HG02610 (cell line): ENCODE results near the gene TTC39C.

ENCODE experiments used
- ATAC-seq: cut with Tn5 transposase; IDR thresholded peaks from one replicate; pipeline ENCODE4 v1.9.1; 2021; ENCODE audit warnings: mild to moderate bottlenecking, moderate library complexity; ENCODE audit not compliant: unreplicated experiment

TTC39C gene

DNA sequence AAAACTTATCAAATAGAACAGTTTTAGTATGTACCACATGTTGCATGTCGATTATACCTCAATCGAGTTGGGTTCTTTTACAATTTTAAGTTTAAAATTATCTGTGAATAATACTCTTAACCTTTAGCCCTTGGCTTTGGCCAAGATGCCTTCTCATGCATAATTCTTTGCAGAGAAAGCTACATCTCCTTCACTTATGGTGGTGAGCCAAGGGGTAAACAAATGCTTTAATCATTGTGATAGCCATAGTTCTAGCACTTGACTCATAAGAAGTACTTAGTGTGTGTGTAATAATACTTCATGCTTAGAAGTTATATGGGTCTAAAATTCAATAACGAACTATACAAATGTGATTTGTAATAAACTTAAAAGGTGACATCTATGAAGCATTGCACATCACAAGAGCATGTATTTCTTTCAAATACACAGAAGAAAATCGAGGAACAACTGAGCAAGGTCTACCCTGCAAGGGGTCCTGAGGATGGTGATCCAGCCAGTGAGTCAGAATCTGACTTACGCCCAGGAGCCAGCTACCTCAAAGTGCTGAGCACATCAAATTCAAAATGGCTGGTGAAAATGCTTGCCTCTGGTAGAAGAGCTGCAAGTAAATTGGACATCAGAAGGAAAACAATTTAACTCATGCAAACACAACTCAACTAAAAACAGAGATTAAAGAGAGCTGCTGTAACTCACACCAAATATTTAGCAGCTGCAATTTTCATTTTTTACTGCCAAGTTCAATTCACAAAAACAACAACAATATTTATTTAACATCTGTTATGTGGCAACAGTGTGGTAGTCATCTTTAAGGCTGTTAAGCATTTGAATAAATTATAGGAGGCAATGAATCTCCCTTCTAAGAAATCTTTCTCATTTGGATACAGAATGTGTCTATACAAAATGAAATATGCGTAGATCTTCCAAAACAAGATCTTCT lies 23.8 kb upstream of the TTC39C start:
- ATAC-seq: no peak

DNA sequence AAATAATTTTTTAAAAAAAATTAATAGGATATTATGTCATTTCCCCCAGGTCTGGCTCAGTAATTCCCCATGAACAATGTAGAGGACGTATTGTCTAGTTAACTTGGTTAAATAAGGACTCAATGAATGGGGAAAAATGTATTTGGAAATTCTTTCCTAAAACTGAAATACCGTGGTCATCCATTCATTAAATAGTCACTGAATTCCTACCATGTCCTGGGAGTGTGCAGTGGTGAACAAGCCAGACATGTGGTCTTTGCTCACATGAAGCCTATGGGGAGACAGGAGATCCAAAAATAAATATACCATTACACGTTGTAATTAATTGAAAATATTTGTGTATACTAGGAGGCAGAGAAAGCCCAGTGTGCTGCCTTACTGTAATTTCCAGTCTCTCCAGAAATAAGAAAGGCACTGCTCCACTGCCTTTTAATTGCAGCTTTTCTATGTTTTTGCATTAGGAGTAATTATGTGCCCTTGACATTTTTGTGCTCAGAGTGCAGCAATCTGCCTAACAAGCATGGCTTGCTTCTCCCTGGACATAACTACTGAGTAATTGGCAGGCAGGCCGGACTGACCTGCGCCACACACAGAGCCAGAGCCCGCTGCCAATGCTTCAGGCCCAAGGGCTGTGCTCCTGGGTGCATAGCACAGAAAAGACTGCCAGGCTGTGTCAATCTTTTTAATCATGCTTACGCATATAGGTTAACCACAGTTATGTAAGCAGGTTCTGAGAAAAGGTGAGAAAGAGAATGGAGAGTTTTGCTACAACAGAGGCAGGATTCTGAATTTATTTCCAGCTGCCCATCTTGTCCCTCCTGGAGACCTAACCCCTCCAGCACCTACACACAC lies 22.2 kb upstream of the TTC39C start:
- no peak for ATAC-seq

DNA sequence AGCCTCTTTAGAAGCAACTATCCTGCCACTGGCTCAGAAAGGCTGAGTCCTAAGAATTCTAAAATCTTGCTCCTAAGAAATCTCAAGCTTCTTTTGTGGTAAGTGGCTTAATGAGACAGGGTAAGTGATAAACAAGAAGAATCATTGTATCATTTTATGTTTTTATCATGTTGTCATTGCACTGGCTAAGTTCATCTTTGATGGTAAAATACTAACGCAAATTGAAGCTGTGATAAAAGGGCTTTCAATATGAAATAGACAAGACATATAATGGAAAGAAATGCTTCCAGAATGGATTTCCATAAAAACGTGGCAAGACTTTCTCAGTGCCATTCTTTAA lies 21.6 kb upstream of the TTC39C start:
- no peak for ATAC-seq

DNA sequence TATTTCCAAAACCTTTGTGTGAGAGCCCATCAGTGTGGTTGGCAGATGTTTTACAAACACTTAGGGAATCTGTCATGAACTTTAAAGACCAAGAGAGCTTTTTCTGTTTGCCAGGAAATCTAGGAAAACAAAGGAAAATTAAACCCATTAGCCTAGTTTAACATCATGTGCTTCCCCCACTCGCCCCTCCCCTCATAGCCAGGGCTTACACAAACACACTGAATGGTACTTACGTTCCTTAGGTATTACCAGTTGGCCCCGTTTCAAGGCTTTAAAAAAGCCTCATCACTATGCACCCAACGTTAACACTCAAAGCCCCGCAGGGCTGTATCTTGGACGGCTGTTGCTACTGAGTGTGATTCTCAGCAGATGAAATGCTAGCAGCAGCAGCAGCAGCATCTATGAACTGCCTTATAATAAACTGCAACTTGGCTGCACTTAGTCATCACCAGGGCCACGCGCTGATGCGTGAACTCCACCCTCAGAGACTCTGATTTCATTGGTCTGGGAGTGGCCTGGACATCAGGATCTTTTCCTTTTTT lies 20.1 kb upstream of the TTC39C start:
- ATAC-seq: no peak

DNA sequence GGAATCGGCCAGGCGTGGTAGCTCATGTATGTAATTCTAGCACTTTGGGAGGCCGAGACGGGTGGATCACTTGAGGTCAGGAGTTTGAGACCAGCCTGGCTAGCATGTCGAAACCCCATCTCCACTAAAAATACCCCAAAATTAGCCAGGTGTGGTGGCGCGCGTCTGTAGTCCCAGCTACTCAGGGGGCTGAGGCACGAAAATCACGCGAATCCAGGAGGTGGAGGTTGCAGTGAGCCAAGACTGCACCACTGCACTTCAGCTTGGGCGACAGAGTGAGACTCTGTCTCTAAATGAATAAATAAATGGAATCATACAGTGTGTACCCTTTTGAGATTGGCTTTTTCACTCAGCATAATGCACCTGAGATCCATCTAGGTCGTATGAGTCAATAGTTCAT lies 19.4 kb upstream of the TTC39C start:
- ATAC-seq: peak; percentile 64

DNA sequence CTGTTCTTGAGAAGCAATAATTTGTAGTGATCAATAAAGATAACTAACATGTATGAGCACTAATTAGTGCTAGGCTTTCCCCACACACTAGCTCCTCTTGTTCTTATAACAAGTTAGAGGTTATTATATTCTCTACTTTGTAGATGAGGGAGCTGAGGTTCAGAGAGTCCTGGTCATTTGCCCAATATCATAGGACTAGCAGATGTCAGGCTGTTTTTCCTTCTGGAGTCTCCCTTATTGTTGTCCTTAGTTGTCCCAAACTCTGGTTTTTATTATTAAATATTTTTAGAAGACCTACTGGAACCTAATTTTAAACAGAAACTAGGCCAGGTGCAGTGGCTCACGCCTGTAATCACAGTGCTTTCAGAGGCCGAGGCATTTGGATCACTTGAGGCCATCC lies 16.5 kb upstream of the TTC39C start:
- ATAC-seq: no peak

DNA sequence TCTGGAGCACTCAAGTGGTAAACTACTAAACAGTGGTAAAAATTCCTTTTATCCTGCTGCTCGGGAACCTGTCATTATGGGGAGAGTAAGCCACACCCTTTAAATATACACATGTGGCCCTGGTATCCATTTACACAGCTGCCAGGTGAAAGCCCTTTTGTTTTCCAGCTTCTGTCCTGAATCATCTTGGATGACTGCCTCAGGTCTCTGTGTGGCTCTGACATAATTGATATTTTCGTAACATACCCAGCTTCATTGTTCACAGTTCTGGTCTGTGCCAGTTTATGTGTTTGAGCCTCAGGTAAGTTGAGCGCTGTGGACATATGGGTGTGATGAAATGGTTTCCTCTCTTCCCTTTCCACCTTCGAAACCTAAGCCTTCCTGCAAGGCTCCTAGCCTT lies 15.7 kb upstream of the TTC39C start:
- no peak for ATAC-seq

DNA sequence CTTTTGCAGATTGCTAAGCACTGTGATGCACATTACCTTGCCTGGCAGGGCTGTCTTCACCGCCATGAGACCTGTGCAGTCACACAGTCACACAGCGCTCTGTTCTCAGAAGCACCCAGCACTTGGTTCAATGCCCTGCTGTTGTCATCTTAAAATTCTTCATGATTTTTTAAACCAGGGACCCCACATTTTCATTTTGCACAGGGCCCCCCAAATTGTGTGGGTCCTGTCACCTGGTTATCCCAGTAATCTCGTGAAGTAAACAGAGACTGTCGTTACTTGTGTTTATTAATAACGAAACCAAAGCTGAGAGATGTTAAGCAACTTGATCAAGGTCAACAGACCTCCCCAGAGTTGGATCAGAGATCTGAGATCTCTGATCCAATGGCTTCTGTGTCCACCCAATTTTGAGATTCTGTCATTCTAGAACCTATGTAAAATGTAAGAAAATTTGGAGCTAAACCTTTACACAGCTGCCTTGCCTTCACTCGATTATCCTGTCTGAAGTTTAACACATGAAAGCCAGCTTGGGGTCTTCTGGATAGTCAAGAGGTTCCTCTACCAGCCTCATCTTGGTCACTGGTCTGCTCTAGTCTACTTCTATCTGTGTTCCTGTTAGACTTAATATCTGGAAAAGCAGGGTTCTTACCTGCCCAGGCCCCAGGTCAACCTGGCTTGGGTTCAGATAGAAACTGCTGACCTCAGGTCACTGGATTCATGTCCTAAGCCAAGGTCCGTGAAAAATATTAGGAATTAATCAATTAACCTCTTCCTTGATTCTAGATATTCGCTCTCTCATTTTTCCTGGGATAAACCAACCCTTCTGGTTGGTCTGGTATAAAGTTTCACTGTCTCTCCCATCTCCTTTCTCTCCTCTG lies 13.7 kb upstream of the TTC39C start:
- ATAC-seq: no peak

DNA sequence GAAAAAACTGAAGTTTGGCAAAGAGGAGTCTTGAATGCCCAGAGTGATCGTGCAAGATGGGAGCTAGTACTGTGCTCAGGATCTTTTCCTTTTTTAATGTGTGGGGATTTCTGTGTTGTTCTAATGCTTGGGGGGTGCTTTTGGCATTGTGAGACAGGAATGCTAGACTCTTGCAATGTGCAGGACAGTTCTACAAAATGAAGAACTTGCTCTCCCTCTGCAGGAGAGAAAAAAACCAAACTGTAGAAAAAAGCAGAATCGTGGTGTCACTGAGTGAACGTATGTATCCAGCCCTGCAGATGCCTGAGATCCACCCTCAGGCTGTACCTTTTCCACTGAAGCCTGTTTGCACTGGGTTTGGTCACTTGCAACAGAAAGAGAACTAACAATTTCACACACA lies 12.1 kb upstream of the TTC39C start:
- no peak for ATAC-seq

DNA sequence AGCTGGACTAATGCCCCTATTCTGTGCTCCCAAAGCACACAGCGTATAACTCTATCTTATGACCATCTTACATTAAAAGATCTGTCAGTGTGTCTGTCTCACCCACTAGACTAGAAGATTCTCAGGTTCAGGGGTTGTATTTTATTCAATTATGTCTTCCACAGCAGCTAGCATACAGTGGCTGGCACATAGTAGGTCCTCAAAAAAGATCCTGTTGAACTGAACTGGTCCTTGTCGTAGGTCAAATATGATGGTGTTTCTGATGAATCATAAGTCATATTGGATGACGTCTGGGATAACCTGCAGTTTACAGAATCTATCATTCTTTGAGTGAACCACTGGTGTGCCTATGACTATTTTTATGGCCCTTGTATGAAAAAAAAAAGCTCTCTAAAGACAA lies 11.3 kb upstream of the TTC39C start:
- no peak for ATAC-seq

DNA sequence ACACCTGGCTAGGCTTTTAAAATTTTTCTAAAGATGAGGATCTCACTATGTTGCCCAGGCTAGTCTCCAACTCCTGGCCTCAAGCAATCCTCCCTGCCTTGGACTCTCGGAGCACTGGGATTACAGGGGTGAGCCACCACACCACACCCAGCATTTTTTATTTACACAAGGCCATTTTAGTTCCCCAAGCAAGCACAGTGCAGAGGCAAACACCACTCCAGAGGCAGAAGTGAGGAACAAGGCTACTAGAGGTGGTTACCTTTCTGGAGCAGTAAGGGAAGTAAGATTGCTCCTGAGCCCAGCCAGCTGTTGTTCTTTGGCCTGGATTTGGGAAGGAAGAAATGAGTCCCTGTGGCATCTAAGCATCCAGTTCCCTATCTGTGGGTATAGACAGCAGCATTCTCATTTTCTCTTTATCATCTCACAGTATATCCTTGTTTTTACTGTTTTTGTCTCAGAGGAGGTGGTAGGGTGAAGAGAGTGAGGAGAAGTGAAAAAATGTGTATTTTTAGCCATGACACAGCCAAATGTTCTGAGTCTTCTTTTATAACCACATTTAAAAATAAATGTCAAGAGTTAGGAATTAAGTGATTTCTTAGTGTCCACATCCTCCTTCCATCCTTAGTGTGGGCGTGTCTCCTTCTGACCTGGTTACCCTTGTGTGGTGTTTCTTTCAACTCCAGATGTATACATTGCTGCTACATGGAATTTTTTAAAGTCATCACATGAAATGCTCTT lies 10.5 kb upstream of the TTC39C start:
- no peak for ATAC-seq

DNA sequence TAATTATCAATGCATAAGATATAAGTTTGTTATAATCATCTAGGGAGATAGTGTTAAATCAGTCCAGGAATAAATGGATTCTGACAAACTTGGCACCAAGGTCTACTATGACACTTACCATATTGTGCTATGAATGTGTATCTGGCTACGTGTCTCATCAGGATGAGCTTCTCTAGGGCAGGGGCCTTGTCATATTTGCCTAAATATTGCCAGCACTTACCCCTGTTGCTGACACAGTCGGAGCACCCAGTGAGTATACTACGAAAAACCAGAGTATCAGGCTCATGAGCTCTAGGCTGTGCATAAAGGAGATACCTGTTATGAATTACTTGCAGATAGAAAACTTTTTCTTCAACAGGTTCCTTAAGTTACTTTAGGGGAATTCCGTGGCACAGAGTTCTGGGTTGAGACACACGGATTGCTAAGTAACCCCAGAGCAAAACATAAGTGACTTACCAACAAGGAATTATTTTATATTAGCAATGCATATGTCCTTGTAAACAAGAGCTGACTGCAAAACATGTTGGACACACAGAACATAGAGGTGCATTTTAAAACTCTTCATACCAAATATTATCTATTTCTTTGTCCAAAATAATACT lies 7.7 kb upstream of the TTC39C start:
- no peak for ATAC-seq

DNA sequence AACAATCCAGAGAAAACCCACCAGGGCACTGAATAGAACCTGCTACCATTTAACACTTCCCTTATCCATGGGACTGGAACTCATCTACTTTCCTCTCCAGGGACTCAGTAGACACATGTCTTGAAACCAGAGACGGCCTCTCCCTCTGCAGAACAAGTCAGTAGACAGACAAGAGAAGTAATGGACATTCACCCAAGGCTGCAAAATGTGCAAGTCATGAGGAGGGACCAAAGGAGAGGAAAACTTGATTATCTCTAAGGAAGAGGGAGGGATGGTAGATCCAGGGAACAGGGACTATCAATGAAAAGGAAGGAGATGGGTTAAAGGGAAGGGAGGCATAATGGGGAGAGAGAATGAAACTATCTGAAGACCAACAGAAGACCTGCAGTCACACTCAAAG lies 5.3 kb upstream of the TTC39C start:
- ATAC-seq: no peak

DNA sequence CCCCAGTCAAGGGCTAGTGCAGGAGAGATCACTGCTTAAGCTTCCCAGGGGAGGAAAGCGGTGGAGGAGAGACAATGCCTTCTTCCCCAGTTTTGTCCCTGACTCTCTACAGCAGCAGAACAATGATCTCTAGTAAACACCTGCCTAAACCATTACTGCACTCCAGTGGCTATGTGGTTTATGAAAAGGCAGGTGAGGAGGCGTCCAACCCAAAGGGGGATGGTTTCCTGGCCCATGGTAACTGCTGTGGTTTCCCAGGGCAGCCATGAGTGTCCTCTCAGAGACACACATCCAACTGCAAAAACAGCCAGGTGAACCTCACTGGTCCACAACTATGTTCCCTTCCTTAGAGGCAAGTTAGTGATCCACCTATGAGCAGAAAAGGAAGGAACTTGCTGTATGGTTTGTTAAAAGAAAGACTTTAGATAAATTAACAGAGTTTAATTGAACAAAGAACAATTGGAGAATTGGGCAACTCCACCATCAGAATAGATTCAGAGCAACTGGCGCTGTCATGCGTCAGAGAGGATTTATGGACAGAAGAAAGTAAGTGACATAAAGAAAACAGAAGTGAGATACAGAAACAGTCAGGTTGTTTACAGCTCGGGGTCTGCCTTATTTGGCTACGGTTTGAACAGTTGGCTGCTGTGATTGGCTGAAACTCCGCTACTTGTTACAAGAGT lies 4.8 kb upstream of the TTC39C start:
- ATAC-seq: peak; percentile 46

DNA sequence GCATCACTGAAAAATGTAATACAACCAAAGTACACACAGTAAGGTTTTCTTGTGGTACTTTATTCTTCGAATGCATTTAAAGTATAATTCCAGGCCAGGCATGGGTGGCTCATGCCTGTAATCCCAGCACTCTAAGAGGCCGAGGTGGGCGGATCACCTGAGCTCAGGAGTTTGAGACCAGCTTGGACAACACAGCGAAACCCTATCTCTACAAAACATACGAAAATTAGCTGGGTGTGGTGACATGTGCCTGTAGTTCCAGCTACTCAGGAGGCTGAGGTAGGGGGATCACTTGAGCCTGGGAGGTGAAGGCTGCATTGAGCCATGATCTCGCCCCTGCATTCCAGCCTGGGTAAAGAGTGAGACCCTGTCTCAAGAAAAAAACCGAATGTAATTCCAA lies 3.9 kb upstream of the TTC39C start:
- no peak for ATAC-seq

DNA sequence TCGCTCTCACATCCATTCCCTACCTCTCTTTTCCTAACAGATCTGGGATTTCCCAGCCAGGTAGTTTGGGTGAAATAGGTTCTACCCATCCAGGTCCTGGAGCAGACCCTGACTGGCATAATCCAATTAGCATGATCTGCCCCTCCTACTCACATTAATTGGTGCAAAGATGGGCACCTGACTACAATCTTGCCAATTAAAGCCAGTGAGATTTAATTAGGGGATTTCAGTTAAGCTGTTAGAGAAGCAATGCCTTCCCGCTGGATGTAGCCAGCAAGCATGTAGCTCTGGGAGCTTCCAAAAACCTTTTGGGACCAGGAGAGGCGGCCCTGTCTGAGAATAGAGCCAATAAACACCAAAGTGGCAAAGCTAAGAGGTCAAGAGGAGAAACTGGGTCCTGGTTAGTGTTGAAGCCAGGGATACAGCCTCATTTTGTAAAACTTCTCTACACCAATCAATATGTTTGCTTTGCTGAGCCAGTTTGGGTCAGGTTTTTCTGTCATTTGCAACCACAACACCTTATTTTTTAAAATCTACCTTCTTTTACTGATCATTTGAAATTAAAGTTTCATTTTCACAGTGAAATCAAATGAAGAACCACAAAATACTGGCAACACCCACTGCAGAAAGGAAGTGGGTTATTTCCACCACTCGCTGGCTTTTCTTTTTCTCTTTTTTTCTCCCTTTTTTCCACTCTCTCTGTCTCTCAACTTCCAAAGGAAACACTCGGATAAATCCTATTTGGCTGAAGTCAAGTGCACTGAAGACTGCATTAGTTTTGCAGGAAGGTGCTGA lies 3.2 kb upstream of the TTC39C start:
- no peak for ATAC-seq

DNA sequence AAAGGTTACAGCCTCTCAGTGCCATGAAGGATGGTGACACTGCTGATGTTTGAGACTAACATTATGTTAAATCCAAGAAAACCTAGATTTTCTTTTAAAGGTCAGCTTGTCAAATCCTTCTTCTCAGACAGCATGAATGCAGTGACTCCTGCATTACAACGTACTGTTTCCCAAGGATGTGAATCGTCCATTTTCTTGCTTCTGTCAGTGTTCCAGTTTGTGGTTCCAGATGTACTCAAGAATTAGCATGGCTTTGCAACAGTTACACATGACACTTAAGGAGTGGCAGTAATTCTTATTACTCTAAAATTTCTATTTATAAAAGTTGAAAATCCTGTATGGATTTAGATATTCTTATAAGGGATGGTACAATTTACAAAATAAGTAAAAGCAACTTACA lies 1.5 kb upstream of the TTC39C start:
- ATAC-seq: no peak

DNA sequence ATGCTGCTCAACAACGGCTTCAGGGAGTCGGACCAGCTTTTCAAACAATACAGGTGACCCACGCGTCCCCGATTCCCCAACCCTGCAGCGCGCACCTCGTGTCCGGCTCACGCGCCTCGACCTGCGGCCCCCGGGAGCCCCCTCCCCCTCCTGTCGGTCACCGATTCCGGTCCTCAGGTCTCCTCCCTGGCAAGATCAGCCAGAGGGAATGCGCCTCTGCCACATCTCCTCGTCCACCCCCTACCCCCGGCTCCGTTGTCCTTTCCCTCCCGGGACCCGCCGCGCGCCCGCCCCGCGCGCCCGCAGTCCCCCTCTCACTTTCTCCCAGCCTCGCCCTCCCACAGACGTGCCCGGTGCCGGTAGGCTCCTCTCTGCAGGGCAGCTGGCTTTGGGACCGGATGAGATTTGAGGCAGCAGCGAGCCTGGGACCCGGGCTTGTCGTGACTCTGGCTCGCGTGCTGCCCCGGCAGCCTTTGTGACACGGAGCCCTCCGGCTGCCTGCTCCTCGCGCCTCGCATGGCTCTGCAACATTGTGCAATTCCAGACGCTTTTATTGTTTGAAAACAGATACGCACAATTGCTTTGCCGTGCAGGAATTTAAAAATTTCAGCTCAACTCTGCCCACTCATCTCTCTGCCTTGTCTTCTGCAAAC lies 558 bp downstream of the TTC39C start:
- no peak for ATAC-seq
